ENCODE results near the gene SKP2. TPM values are rescaled to one million over a fixed set of nuclear protein-coding genes. Genes with fewer than 3 reads are reported as not detected.

Gene SKP2
- total and polyA plus RNA-seq, 10 donors, result 4.2 to 23.6 (median 15.2) TPM

GRCh38 chr5:36209664-36210063 is 57.8 kb downstream of the SKP2 start:
- WGBS, 5 donors, result 95 to 99% (median 97%) methylated on average over 3 of the region's 3 CpGs
- intact Hi-C loops (cut with DNase I; ENCODE audit: low total_unique reads), result no loop called here
- H3K9me3 ChIP-seq, result no peaks in the 10 kb centered on the region
- no peaks in the 10 kb centered on the region for H3K27me3 ChIP-seq (replicated peaks in 1 of 7)
- no peaks in the 10 kb centered on the region for H3K4me1 ChIP-seq
- DNase-seq, result no peak
- peaks cover 0 to 81% (median 31%) of the 10 kb centered on the region in 6 donors for H3K36me3 ChIP-seq
- TF ChIP-seq POLR2A (IDR thresholded peaks at IDR 0.05) (no peak), POLR2AphosphoS5 (IDR thresholded peaks at IDR 0.05) (no peak), CTCF (IDR thresholded peaks at IDR 0.05 in 8 of 11, conservative IDR thresholded peaks at IDR 0.05 in 3 of 11) (no peak)
- no peak overlapping the region for H3K4me3 ChIP-seq
- H3K27ac ChIP-seq, result no peak overlapping the region

GRCh38 chr5:36214436-36214835 is 62.5 kb downstream of the SKP2 start:
- no peak overlapping the region for H3K4me3 ChIP-seq
- TF ChIP-seq CTCF (IDR thresholded peaks at IDR 0.05 in 8 of 11, conservative IDR thresholded peaks at IDR 0.05 in 3 of 11), result no peak
- 91 to 97% (median 95%) methylated on average over 3 of the region's 3 CpGs for WGBS, 5 donors
- no peaks in the 10 kb centered on the region for H3K27me3 ChIP-seq (replicated peaks in 1 of 7)
- no peak overlapping the region for H3K27ac ChIP-seq
- no peak for DNase-seq
- intact Hi-C loops (cut with DNase I; ENCODE audit: low total_unique reads), result no loop called here
- peaks cover 0 to 93% (median 38%) of the 10 kb centered on the region in 6 donors for H3K36me3 ChIP-seq
- no peaks in the 10 kb centered on the region for H3K4me1 ChIP-seq
- H3K9me3 ChIP-seq, result no peaks in the 10 kb centered on the region

- no peaks in the 10 kb centered on the region for H3K27me3 ChIP-seq (replicated peaks in 1 of 7)
- TF ChIP-seq CTCF (IDR thresholded peaks at IDR 0.05 in 8 of 11, conservative IDR thresholded peaks at IDR 0.05 in 3 of 11) (no peak), POLR2AphosphoS5 (IDR thresholded peaks at IDR 0.05) (no peak), POLR2A (IDR thresholded peaks at IDR 0.05) (no peak)
- no peak overlapping the region for H3K27ac ChIP-seq
- H3K9me3 ChIP-seq, result no peaks in the 10 kb centered on the region
- no peak for DNase-seq
- WGBS, 5 donors, result 45 to 60% (median 52%) methylated on average over 2 of the region's 2 CpGs
- peaks cover 0 to 92% (median 39%) of the 10 kb centered on the region in 6 donors for H3K36me3 ChIP-seq
- no peaks in the 10 kb centered on the region for H3K4me1 ChIP-seq
- intact Hi-C loops (cut with DNase I; ENCODE audit: low total_unique reads), result no loop called here
- H3K4me3 ChIP-seq, result no peak overlapping the region
These were observed 64.0 kb downstream of the SKP2 start for GRCh38 chr5:36215910-36216309.

GRCh38 chr5:36217567-36217966 is 65.7 kb downstream of the SKP2 start:
- H3K36me3 ChIP-seq, result peaks cover 0 to 92% (median 31%) of the 10 kb centered on the region in 6 donors
- DNase-seq, result no peak
- intact Hi-C loops (cut with DNase I; ENCODE audit: low total_unique reads), result no loop called here
- H3K27ac ChIP-seq, result no peak overlapping the region
- no peaks in the 10 kb centered on the region for H3K4me1 ChIP-seq
- no peaks in the 10 kb centered on the region for H3K9me3 ChIP-seq
- H3K27me3 ChIP-seq (replicated peaks in 1 of 7), result no peaks in the 10 kb centered on the region
- H3K4me3 ChIP-seq, result no peak overlapping the region
- TF ChIP-seq CTCF (IDR thresholded peaks at IDR 0.05 in 8 of 11, conservative IDR thresholded peaks at IDR 0.05 in 3 of 11) (no peak), POLR2AphosphoS5 (IDR thresholded peaks at IDR 0.05) (no peak), POLR2A (IDR thresholded peaks at IDR 0.05) (no peak)
- 91 to 99% (median 94%) methylated on average over 1 of the region's 1 CpG for WGBS, 5 donors

All from spleen (tissue), 11 donors.